ENCODE data around the gene PICK1.
"Not testable (repeated sequence)": the region's sequence is repeated elsewhere in the genome, so short reads cannot be mapped to it uniquely, and the experiment has no call there.

The PICK1 gene

GRCh38 chr22:38075105-38075825 lies 18.1 kb downstream of the PICK1 start:
- DNase-seq (ENCODE audit: low read depth, low spot score): no peak
- no peaks in the 10 kb centered on the region for H3K27me3 ChIP-seq (ENCODE audit: insufficient read depth, insufficient read length)
- peaks cover 10% of the 10 kb centered on the region for H3K4me1 ChIP-seq (ENCODE audit: insufficient read depth, insufficient read length)
- peaks cover 29% of the 10 kb centered on the region for H3K36me3 ChIP-seq (ENCODE audit: insufficient read depth, insufficient read length, low read length)
- TF ChIP-seq ZNF274 (IDR thresholded peaks at IDR 0.05; ENCODE audit: low read depth, low read length) (no peak), YY1 (IDR thresholded peaks at IDR 0.05; ENCODE audit: insufficient read depth, insufficient read length) (no peak), SUZ12 (IDR thresholded peaks at IDR 0.05; ENCODE audit: extremely low read depth, insufficient read depth, insufficient read length) (no peak)
- no peak overlapping the region for H3K4me3 ChIP-seq (ENCODE audit: insufficient read length, low read depth)
- no peaks in the 10 kb centered on the region for H3K9me3 ChIP-seq (ENCODE audit: insufficient read depth, low read length)
- H3K9ac ChIP-seq (ENCODE audit: insufficient read length, low read depth): no peak overlapping the region

GRCh38 chr22:38075961-38076360 lies 18.8 kb downstream of the PICK1 start:
- no peak overlapping the region for H3K4me3 ChIP-seq (ENCODE audit: insufficient read length, low read depth)
- H3K27me3 ChIP-seq (ENCODE audit: insufficient read depth, insufficient read length): peaks cover 5% of the 10 kb centered on the region
- peaks cover 29% of the 10 kb centered on the region for H3K36me3 ChIP-seq (ENCODE audit: insufficient read depth, insufficient read length, low read length)
- peaks cover 10% of the 10 kb centered on the region for H3K4me1 ChIP-seq (ENCODE audit: insufficient read depth, insufficient read length)
- DNase-seq (ENCODE audit: low read depth, low spot score): no peak
- TF ChIP-seq ZNF274 (IDR thresholded peaks at IDR 0.05; ENCODE audit: low read depth, low read length) (no peak), YY1 (IDR thresholded peaks at IDR 0.05; ENCODE audit: insufficient read depth, insufficient read length) (no peak), SUZ12 (IDR thresholded peaks at IDR 0.05; ENCODE audit: extremely low read depth, insufficient read depth, insufficient read length) (no peak)
- no peaks in the 10 kb centered on the region for H3K9me3 ChIP-seq (ENCODE audit: insufficient read depth, low read length)
- no peak overlapping the region for H3K9ac ChIP-seq (ENCODE audit: insufficient read length, low read depth)

- TF ChIP-seq YY1 (IDR thresholded peaks at IDR 0.05; ENCODE audit: insufficient read depth, insufficient read length): no peak
- TF ChIP-seq ZNF274 (IDR thresholded peaks at IDR 0.05; ENCODE audit: low read depth, low read length): no peak
- TF ChIP-seq SUZ12 (IDR thresholded peaks at IDR 0.05; ENCODE audit: extremely low read depth, insufficient read depth, insufficient read length): no peak
- DNase-seq (ENCODE audit: low read depth, low spot score): no peak
- H3K36me3 ChIP-seq (ENCODE audit: insufficient read depth, insufficient read length, low read length): peaks cover 23% of the 10 kb centered on the region
- peaks cover 15% of the 10 kb centered on the region for H3K4me1 ChIP-seq (ENCODE audit: insufficient read depth, insufficient read length)
- no peaks in the 10 kb centered on the region for H3K9me3 ChIP-seq (ENCODE audit: insufficient read depth, low read length)
- no peak overlapping the region for H3K9ac ChIP-seq (ENCODE audit: insufficient read length, low read depth)
- no peak overlapping the region for H3K4me3 ChIP-seq (ENCODE audit: insufficient read length, low read depth)
- H3K27me3 ChIP-seq (ENCODE audit: insufficient read depth, insufficient read length): peaks cover 7% of the 10 kb centered on the region
Observed at GRCh38 chr22:38077096-38077495, 19.9 kb downstream of the PICK1 start.

- peaks cover 15% of the 10 kb centered on the region for H3K4me1 ChIP-seq (ENCODE audit: insufficient read depth, insufficient read length)
- no peak for DNase-seq (ENCODE audit: low read depth, low spot score)
Observed at GRCh38 chr22:38077595-38077994, 20.4 kb downstream of the PICK1 start.

GRCh38 chr22:38078046-38078840 lies 21.0 kb downstream of the PICK1 start:
- H3K27me3 ChIP-seq (ENCODE audit: insufficient read depth, insufficient read length): peaks cover 7% of the 10 kb centered on the region
- TF ChIP-seq YY1 (IDR thresholded peaks at IDR 0.05; ENCODE audit: insufficient read depth, insufficient read length) (no peak), ZNF274 (IDR thresholded peaks at IDR 0.05; ENCODE audit: low read depth, low read length) (no peak), SUZ12 (IDR thresholded peaks at IDR 0.05; ENCODE audit: extremely low read depth, insufficient read depth, insufficient read length) (no peak)
- no peaks in the 10 kb centered on the region for H3K9me3 ChIP-seq (ENCODE audit: insufficient read depth, low read length)
- no peak overlapping the region for H3K9ac ChIP-seq (ENCODE audit: insufficient read length, low read depth)
- H3K4me3 ChIP-seq (ENCODE audit: insufficient read length, low read depth): no peak overlapping the region
- DNase-seq (ENCODE audit: low read depth, low spot score): no peak
- peaks cover 12% of the 10 kb centered on the region for H3K36me3 ChIP-seq (ENCODE audit: insufficient read depth, insufficient read length, low read length)
- H3K4me1 ChIP-seq (ENCODE audit: insufficient read depth, insufficient read length): peaks cover 17% of the 10 kb centered on the region

More at GRCh38 chr22:38077595-38077994, 20.4 kb downstream of the PICK1 start:
- Histone ChIP-seq H3K4me3 (ENCODE audit: insufficient read length, low read depth) (no peak overlapping the region), H3K9ac (ENCODE audit: insufficient read length, low read depth) (no peak overlapping the region), H3K36me3 (ENCODE audit: insufficient read depth, insufficient read length, low read length) (peaks cover 18% of the 10 kb centered on the region), H3K27me3 (ENCODE audit: insufficient read depth, insufficient read length) (peaks cover 7% of the 10 kb centered on the region), H3K9me3 (ENCODE audit: insufficient read depth, low read length) (no peaks in the 10 kb centered on the region)
- TF ChIP-seq YY1 (IDR thresholded peaks at IDR 0.05; ENCODE audit: insufficient read depth, insufficient read length) (no peak), SUZ12 (IDR thresholded peaks at IDR 0.05; ENCODE audit: extremely low read depth, insufficient read depth, insufficient read length) (no peak), ZNF274 (IDR thresholded peaks at IDR 0.05; ENCODE audit: low read depth, low read length) (no peak)

- not testable (repeated sequence) for DNase-seq (ENCODE audit: low read depth, low spot score); H3K9me3 ChIP-seq (ENCODE audit: insufficient read depth, low read length); H3K9ac ChIP-seq (ENCODE audit: insufficient read length, low read depth); H3K4me3 ChIP-seq (ENCODE audit: insufficient read length, low read depth); H3K27me3 ChIP-seq (ENCODE audit: insufficient read depth, insufficient read length); H3K36me3 ChIP-seq (ENCODE audit: insufficient read depth, insufficient read length, low read length)
- H3K4me1 ChIP-seq (ENCODE audit: insufficient read depth, insufficient read length): peaks cover 24% of the 10 kb centered on the region
Observed at GRCh38 chr22:38079208-38079607, 22.0 kb downstream of the PICK1 start.

- peaks cover 2% of the 10 kb centered on the region for H3K36me3 ChIP-seq (ENCODE audit: insufficient read depth, insufficient read length, low read length)
- H3K9ac ChIP-seq (ENCODE audit: insufficient read length, low read depth): no peak overlapping the region
- TF ChIP-seq YY1 (IDR thresholded peaks at IDR 0.05; ENCODE audit: insufficient read depth, insufficient read length) (no peak), ZNF274 (IDR thresholded peaks at IDR 0.05; ENCODE audit: low read depth, low read length) (no peak), SUZ12 (IDR thresholded peaks at IDR 0.05; ENCODE audit: extremely low read depth, insufficient read depth, insufficient read length) (no peak)
- H3K9me3 ChIP-seq (ENCODE audit: insufficient read depth, low read length): no peaks in the 10 kb centered on the region
- H3K27me3 ChIP-seq (ENCODE audit: insufficient read depth, insufficient read length): peaks cover 7% of the 10 kb centered on the region
- no peak overlapping the region for H3K4me3 ChIP-seq (ENCODE audit: insufficient read length, low read depth)
- DNase-seq (ENCODE audit: low read depth, low spot score): no peak
- peaks cover 23% of the 10 kb centered on the region for H3K4me1 ChIP-seq (ENCODE audit: insufficient read depth, insufficient read length)
Observed at GRCh38 chr22:38079804-38080203, 22.6 kb downstream of the PICK1 start.
